Body of pancreas (tissue), 4 donors: Measurements from ENCODE around the gene YARS2. TPM values are rescaled to one million over a fixed set of nuclear protein-coding genes. Genes with fewer than 3 reads are reported as not detected.
"Not testable (repeated sequence)": the region's sequence is repeated elsewhere in the genome, so short reads cannot be mapped to it uniquely, and the experiment has no call there.

Source experiments
- ATAC-seq: fragments of 150-250 bp; one replicate; pipeline ENCODE4 v1.9.1; 2016
- DNase-seq, 4 donors: peaks; one replicate each; pipeline ENCODE4 v3.0.0-alpha.2; 2019
- H3K27ac ChIP-seq, 4 donors: fragments of 200-600 bp; sonication (generic); 1 replicate in 3 of 4; 2 replicates in 1 of 4; pipeline versions ENCODE4 v1.5.1 to v1.6.1; 2016 to 2019; ENCODE audit warnings: mild to moderate bottlenecking in 1 of 4, mixed read lengths in 1 of 4, moderate library complexity in 1 of 4
- H3K27me3 ChIP-seq, 2 donors: fragments of 200-600 bp; sonication (generic); one replicate each; pipeline ENCODE4 v1.6.0; 2016; ENCODE audit warnings: mild to moderate bottlenecking in 1 of 2
- H3K36me3 ChIP-seq, 2 donors: fragments of 200-600 bp; sonication (generic); replicated peaks in 1 of 2; 2 replicates each; pipeline ENCODE4 v1.5.1; 2016; ENCODE audit warnings: low read depth in 2 of 2; ENCODE audit not compliant: insufficient read depth in 1 of 2
- H3K4me1 ChIP-seq: fragments of 200-600 bp; sonication (generic); one replicate; pipeline ENCODE4 v1.6.0; 2016
- H3K4me3 ChIP-seq, 2 donors: fragments of 200-600 bp; sonication (generic); 1 replicate in 1 of 2; 2 replicates in 1 of 2; pipeline ENCODE4 v1.5.1; 2016 to 2019
- H3K9me3 ChIP-seq, 3 donors: fragments of 200-600 bp; sonication (generic); 1 replicate in 2 of 3; 2 replicates in 1 of 3; pipeline ENCODE4 v1.5.1; 2016
- POLR2A ChIP-seq, 3 donors: fragments of 450-650 bp; IDR thresholded peaks; one replicate each; pipeline ENCODE4 v1.6.1; 2016; ENCODE audit warnings: antibody characterized with exemption in 3 of 3, mild to moderate bottlenecking in 2 of 3
- WGBS, 2 donors: methylation state at CpG; one replicate each; pipeline ENCODE4 v1.1.5; 2017; 5-methylcytosine and 5-hydroxymethylcytosine counted together
- intact Hi-C: fragments of 100-400 bp; cut with DNase I; formaldehyde crosslinking; loops from one replicate; pipeline ENCODE4 v1.15.1; 2023
- total RNA-seq, 2 donors: library from RNA; depleted of rRNA; stranded (reverse); fragments of >200 nt; gene quantifications; one replicate each; pipeline ENCODE4 v1.1.0, GENCODE V29; 2016
- TF ChIP-seq, protein P1 (sequence below), 7 experiments: fragments of 450-650 bp in 4 of 7; fragments of 200-600 bp in 3 of 7; sonication (generic) in 3 of 7; IDR thresholded peaks; one replicate each; pipeline ENCODE4 v1.5.1; 2016 to 2019; ENCODE audit warnings: antibody characterized with exemption in 7 of 7

YARS2 gene
- total RNA-seq, 2 donors from 2014 or later, result 8.6 to 16.9 TPM

DNA sequence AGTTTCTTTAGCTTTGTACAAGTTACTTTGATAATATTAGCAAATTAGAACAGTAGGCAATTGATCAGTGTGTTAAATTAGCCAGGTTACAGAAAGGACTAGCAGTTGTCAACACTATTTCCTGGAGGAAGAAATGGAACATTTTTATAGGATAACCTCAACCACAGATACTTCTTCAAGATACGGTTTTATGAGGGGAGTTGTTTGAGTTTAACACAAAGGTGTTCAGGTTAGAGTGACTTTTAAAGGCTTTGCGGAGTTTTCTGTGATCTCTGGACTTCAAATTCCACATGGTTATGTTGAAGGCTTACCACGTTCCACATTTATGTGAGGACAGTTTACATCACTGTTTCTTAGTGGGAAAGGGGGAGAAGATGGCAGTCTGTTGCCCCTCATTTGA lies 19.3 kb downstream of the YARS2 start:
- H3K4me3 ChIP-seq, result no peak overlapping the region
- H3K9me3 ChIP-seq, result no peaks in the 10 kb centered on the region
- TF ChIP-seq, protein P1, sequence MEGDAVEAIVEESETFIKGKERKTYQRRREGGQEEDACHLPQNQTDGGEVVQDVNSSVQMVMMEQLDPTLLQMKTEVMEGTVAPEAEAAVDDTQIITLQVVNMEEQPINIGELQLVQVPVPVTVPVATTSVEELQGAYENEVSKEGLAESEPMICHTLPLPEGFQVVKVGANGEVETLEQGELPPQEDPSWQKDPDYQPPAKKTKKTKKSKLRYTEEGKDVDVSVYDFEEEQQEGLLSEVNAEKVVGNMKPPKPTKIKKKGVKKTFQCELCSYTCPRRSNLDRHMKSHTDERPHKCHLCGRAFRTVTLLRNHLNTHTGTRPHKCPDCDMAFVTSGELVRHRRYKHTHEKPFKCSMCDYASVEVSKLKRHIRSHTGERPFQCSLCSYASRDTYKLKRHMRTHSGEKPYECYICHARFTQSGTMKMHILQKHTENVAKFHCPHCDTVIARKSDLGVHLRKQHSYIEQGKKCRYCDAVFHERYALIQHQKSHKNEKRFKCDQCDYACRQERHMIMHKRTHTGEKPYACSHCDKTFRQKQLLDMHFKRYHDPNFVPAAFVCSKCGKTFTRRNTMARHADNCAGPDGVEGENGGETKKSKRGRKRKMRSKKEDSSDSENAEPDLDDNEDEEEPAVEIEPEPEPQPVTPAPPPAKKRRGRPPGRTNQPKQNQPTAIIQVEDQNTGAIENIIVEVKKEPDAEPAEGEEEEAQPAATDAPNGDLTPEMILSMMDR (IDR thresholded peaks at IDR 0.05), result no peak
- TF ChIP-seq POLR2A (IDR thresholded peaks at IDR 0.05), result no peak
- no peak for ATAC-seq
- DNase-seq, result no peak
- 83 to 89% methylated on average over 3 of the region's 3 CpGs for WGBS, 2 donors
- H3K4me1 ChIP-seq, result no peaks in the 10 kb centered on the region
- H3K27me3 ChIP-seq, result no peaks in the 10 kb centered on the region
- intact Hi-C loops, result no loop called here
- no peak overlapping the region for H3K27ac ChIP-seq
- peaks cover 0 to 17% of the 10 kb centered on the region in 2 donors for H3K36me3 ChIP-seq

DNA sequence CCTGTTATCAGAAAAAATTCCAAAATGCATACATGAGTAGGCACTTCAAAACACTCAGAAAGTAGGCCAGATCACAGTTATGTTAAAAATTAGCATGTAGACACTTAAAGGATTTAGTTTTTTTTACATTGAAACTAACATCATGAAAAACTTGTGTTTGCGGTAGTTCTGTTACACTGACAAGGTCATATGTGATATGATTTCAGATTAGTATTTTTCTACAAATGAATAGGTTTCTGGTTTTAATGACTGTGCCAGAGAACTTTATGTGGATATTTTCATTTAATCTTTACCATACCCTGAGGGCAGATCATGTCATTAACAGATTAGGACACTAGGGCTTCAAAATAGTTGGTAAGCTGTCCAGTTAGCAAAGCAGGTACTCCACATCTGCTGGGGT lies 20.7 kb downstream of the YARS2 start:
- TF ChIP-seq POLR2A (IDR thresholded peaks at IDR 0.05), result no peak
- TF ChIP-seq, protein P1 (IDR thresholded peaks at IDR 0.05), result no peak
- intact Hi-C loops, result no loop called here
- Histone ChIP-seq H3K4me3 (no peak overlapping the region), H3K4me1 (no peaks in the 10 kb centered on the region), H3K27ac (no peak overlapping the region), H3K27me3 (no peaks in the 10 kb centered on the region), H3K36me3 (peaks cover 0 to 14% of the 10 kb centered on the region in 2 donors), H3K9me3 (no peaks in the 10 kb centered on the region)
- no peak for DNase-seq
- ATAC-seq, result no peak
- 78 to 87% methylated on average over 1 of the region's 1 CpG for WGBS, 2 donors

DNA sequence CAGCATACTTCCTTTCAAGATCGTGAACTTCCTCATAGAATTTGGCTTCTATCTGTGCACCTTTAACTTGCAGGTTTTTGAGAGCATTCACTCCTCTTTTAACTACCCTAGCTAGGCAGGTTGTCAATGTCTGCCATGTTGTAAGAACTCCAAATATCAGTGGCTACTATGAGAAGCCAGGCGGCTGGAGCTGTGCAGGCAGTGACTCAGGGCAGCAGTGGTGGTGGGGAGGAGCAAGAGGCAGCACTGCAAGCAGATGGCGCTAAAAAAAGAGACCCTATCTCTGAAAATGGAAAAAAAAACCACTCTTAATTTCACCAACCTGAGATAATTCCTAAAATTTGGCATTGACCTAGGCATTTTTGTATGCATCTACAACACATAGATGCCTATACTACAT lies 28.5 kb downstream of the YARS2 start:
- Histone ChIP-seq H3K9me3 (no peaks in the 10 kb centered on the region), H3K36me3 (peaks cover 7 to 13% of the 10 kb centered on the region in 2 donors), H3K4me1 (no peaks in the 10 kb centered on the region), H3K4me3 (no peak overlapping the region), H3K27ac (no peak overlapping the region), H3K27me3 (no peaks in the 10 kb centered on the region)
- 74 to 82% methylated on average over 3 of the region's 3 CpGs for WGBS, 2 donors
- DNase-seq, result no peak
- no peak for ATAC-seq
- TF ChIP-seq, protein P1 (IDR thresholded peaks at IDR 0.05), result no peak
- no peak for TF ChIP-seq POLR2A (IDR thresholded peaks at IDR 0.05)
- intact Hi-C loops, result no loop called here

DNA sequence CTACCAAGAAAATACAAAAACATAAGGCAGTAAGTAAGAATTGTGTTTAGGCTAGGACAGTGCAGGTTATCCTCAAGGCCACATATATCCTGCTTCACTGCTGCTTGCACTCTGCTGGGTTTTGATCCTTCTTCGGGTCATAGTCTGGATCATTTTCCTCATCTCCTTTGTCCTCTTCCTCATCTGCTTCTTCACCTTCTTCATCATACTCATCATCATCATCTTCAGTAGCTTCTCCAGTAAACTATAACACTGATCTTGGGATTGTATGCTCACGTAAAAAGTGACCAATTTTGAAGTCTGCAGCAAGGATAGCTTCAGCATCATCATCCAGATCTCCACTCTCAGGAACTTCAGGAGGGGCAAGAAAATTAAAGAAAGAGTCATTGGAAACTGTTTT lies 29.4 kb downstream of the YARS2 start:
- H3K9me3 ChIP-seq, result no peaks in the 10 kb centered on the region
- H3K4me1 ChIP-seq, result no peaks in the 10 kb centered on the region
- ATAC-seq (no peak), DNase-seq (no peak)
- intact Hi-C loops, result no loop called here
- no peak overlapping the region for H3K4me3 ChIP-seq
- TF ChIP-seq, protein P1 (IDR thresholded peaks at IDR 0.05), result no peak
- no peak for TF ChIP-seq POLR2A (IDR thresholded peaks at IDR 0.05)
- no peaks in the 10 kb centered on the region for H3K27me3 ChIP-seq
- H3K27ac ChIP-seq, result no peak overlapping the region
- WGBS, 2 donors, result 93 to 98% methylated on average over 2 of the region's 2 CpGs
- peaks cover 7 to 9% of the 10 kb centered on the region in 2 donors for H3K36me3 ChIP-seq

DNA sequence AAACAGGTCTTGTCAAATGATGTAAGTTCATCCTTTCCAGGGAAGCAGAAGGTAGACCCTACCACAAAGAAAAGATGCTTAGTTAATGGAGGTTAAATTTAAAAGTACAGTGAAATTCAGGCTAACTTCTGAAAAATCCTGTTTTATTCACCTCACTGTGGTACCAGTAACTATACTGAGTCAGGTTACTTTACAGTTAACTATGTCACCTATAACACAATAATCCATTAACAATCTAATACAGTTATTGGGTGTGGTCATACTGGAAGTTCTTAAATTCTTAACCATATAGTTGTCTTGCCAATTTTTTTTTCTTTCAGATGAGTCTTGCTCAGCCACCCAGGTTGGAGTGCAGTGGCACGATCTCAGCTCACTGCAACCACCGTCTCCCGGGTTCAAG lies 30.4 kb downstream of the YARS2 start:
- H3K4me1 ChIP-seq, H3K27me3 ChIP-seq, H3K36me3 ChIP-seq, ATAC-seq, H3K27ac ChIP-seq, H3K4me3 ChIP-seq, intact Hi-C loops, H3K9me3 ChIP-seq, DNase-seq: not testable (repeated sequence)
- WGBS, 2 donors, result 97 to 98% methylated on average over 3 of the region's 3 CpGs
